Stimulated activated CD8-positive, alpha-beta memory T cell treated with anti-CD3 and anti-CD28 coated beads, Interleukin-7, amount 100 ng/mL, for 1 hour (primary cell): Measurements from ENCODE around the gene IP6K3.

Experiments
- DNase-seq, 2 donors: peaks; one replicate each; pipeline ENCODE4 v3.0.0-alpha.2; 2020; ENCODE audit warnings: low read depth in 2 of 2

Gene IP6K3

DNA sequence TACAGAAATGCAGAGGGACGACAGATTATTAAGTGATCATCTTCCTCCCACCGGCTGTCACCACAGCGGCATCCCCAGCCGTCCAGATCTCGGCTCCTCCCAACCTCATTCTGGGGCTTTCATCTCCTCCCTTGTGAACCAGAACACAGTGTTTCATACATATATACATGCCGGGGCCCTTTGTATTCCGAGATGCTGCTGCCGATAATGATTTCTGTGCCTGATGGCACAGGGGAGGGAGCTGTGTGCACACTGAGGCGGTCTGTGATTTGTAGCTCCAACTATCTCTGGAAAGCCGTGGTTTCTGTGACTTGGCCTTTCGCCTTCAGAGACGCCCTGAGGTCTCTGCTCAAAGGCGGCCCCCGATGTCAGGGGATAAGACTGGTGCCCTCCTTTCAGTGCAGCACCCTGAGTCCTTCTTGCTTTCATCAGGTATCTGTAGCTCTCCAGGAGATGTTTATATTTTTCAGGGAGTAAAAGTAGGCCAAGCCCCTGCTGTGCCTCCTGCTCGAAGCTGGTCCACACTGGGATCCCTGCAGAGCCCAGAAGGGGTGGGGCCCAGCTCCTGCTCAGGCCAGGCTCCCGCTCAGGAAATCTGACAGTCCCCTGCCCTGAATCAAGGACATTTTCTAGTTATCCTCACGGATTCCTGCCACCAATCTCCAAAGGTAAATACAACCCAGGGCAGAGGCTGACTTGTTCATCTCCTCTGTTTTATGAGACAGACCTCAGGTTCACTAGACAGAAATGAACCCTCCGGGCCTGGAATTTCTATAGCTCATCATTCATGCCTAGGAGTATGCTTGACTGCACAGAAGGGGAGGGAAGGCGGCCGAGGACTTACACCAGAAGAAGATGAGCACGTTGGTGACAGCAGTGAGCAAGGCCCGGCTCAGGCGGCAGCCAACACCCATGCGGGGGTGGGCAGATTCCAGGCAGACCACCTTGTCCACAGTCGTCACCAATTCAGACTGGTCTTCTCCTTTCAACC is 31.0 kb upstream of the IP6K3 start:
- no peak for DNase-seq

DNA sequence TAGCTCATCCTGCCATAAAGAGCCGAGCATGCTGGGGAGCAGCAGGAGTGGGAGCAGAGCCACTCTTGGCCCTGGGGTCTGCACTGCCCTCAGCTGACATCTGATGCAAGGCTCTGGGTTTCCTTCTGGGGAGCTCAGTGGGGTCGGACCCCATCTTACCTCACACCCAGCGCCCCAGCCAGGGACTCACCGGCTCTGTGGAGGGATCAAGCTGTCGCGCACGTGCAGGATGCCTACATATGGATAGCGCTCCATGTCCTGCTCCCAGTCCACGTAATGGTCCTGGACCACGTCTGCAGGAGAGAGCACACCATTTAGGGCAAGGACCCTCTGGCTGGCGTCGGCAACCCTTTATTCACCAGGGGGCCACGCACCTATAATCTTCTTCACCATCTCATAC is 30.1 kb upstream of the IP6K3 start:
- no peak for DNase-seq

DNA sequence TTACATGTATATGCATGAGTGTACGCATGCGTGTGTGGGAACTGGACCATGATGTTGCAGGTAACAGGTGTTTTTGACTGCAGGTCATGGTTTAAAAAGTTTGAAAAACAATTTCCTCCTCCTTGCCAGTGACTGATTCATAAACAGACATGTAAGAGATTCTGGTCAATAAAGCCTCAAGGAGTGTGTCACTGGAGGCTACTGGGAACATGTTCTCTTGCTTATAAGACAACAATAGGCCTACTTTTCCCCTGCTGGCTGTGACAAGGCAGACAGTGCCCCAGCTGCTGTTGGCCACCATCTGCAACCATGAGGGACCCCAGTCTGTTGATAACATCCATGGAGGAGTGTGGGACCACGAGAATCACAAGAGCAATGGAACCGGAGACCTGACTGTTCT is 29.5 kb upstream of the IP6K3 start:
- DNase-seq = no peak

DNA sequence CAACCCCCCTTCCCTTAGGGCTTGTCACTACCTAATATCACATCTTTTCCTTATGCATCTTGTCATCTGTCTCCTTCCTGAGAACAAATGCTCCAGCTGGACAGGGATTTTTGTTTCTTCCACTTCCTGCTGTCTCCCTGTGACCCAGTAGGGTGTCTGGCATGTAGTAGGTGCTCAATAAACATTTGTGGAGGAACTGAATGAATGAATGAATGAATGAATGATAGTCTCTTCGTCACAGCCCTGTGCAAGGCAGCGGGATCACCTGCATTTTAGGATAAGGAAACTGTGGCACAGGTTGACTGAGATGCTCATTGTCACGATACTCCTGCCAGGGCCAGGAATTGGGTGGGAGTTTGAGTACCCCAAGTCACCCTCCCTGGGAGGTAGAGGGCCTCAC is 28.1 kb upstream of the IP6K3 start:
- no peak for DNase-seq

DNA sequence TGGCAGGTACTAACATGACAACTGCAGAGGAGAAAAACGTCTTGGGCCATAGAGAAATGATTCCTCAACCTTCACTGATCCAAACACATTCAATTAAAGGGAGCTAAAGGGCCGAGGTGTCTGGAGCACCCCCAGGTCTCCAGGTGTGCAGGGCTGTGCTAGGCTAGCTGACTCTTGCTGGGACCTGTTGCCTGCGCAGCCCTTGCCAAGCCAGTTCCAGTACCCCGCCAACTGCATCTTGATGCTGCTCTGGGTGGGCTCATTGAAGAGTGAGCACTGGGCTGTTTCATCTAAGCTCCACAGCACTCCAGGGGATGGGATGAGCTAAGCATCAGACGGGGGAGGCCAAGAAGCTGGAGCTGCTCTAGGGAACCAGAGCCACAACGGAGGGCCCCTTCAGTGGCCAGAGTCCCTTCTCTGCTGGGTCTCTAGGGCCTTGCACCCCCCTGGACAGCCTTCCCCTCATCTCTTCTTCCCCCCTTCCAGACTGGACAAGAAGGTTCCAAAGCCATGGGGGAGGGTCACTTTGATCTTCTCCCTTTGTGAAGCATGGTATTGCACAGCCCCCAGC is 26.3 kb upstream of the IP6K3 start:
- no peak for DNase-seq

DNA sequence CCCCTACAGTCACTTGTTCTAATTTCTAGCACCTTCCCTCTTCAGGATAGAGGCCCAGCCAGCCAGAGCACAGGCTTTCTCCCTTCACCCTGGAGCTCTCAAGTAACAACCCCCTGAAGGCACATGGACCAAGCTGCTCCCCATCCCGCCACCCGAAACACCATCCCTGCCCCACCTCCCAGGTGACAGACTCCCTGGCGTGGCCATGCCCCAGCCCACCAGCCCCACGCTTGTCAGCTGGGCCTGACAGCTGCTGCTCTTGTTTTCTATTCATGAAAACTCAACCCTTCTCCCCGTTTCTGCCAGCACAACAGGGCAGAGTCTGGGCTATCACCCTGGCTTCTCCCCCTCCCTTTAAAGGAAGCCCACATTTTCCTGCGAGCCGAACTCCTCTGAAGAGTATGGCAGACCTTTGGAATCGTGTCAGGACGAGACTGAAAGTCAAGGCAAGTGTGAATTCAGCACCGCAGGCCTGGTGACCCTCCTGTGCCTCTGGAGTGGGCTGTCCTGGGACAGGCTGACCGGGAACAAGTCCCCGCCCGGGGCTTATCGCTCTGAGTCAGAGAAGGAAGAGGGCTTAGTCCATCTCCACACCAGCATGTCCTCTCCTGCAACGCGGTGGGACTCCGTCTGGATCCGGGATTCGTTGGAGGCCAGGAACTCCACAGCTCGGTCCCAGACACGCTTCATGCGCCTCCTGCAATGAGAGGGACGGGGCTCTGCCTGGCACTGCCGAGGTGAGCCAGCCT is 25.6 kb upstream of the IP6K3 start:
- no peak for DNase-seq

DNA sequence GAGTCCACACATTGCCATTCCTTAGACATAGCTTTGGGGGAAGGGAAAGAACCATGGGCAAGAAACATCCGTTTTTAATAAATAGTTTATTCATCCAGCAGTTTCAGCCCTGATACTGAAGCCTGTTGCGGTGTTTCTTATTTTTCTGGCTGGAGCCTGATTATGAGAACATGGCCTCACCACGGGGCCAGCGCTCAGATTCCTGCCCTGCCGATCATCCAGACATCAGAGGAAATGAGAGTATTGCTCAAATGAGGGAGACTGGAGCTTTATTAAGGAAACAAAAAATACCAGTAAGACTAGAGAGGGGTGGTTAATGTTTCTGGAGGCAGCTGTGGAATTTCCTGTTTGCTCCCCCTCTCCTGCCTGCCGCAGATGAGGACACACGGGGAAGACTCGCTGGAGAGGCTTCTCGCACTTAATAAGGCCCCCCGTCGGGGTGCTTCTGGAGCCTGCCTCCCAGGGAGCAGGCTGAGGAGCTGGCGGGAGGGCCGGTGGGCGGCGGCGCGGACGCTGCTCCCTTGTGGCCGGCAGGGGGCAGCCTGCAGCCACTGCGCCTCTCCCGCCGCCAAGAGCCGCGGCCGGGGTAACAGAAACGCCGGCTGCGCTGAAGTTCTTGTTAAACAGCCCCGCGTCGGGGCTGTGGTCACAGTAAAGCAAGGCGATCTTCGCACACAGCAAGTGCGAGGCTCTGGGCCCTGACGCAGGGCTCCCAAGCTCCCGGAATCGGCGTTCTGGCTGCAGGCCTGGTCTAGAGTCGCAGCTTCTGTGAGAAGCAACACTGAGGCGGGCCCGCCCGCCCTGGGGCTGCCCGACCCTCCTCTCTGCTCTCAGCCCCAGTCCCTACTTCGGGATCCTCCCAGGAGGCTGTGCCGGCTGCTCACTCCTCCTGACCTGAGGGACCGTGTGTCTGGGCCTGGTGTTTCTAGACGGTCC is 24.7 kb upstream of the IP6K3 start:
- peak; percentile 23 to 31 for DNase-seq

DNA sequence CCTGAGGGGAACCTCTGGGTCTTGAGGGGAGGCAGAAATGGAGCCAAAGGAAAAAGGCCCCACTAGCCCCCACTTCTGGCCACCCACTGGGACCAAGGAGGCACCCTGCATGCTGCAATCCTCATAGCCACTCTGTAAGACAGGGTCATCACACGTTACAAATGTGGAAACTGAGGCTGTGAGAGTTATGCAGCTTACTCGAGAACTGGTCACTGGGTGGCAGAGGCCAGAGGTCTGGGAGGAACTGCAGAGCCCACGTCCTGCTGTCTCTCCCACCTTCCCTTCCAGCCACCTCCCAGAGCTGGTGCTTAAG is 24.1 kb upstream of the IP6K3 start:
- no peak for DNase-seq

DNA sequence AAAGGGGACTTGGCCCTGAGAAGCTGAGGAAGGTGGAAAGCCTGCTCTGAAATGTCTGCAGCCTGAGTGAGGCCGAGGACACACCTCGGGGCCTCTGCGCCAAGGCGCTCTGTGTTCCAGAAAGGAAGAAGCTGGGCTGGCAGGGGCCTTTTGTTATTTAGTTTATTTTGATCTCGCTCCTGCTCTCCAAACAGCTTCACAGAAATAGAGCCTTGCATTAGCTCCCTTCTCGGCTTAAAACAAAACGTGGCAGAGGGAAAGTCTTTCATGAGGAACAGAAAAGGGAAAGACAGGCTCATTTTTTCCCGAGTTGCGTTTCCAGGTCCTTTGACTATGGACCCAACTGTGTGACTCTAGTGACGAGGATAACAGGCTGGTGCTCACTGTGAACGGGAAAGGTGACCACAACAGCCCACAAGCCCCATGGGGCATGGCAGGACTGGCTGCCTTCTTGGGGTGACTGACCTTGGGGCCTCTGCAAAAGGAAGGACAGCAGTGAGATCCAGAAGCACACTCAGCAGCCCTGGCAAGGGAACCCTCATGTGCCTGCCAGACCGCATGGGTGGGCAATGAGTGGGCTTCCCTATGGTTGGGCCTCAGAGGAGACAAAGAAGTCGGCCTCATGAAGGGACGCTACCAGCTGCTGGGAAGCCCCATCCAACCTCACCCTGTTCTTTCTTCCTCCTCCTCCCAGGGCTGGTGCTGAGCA is 23.6 kb upstream of the IP6K3 start:
- DNase-seq = no peak

DNA sequence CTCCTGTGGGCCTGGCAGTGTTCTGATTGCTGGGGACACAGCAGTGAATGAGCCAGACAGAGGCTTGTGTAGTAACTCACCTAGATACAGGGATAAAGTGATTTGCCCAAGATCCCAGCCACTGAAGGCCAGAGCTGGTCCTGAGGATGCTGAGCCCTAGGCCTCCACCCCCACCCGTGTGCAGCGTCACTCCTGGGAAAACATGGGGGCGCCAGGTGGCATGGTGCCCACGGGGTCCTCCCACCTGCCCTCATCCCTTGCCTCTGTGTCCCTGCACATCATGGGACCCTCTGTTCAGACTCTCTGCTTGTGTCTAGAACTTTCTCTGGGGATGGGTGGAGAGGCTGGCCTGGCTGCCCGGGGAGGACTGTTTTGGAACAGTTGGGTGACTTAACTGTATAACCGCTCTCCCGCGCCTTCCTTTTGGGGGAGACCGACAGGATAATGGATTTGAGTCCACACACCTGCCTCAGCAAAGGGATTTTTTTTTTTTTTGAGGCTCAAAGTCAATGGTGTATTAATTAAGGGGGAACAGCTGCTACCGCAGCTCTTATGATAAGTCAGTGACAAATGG is 22.6 kb upstream of the IP6K3 start:
- DNase-seq = no peak

DNA sequence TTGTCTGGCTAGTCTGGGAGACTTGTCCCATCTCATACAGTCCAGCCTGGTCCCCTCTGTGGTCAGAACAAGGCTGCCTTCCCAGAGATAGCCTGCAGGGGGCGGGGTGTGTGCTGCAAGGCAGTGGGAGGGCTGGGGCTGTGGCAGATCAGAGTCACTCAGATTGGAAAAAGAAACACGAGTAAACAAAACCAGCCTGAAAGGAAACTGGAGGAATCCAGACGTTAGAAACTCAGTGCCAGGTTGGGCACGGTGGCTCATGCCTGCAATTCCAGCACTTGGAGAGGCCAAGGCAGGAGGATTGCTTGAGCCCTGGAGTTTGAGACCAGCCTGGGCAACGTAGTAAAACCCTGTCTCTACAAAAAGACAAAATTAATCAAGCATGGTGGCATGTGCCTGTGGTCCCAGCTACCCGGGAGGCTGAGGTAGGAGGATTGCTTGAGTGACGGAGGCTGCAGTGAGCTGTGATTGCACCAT is 22.0 kb upstream of the IP6K3 start:
- peak; percentile 45 to 57 for DNase-seq

DNA sequence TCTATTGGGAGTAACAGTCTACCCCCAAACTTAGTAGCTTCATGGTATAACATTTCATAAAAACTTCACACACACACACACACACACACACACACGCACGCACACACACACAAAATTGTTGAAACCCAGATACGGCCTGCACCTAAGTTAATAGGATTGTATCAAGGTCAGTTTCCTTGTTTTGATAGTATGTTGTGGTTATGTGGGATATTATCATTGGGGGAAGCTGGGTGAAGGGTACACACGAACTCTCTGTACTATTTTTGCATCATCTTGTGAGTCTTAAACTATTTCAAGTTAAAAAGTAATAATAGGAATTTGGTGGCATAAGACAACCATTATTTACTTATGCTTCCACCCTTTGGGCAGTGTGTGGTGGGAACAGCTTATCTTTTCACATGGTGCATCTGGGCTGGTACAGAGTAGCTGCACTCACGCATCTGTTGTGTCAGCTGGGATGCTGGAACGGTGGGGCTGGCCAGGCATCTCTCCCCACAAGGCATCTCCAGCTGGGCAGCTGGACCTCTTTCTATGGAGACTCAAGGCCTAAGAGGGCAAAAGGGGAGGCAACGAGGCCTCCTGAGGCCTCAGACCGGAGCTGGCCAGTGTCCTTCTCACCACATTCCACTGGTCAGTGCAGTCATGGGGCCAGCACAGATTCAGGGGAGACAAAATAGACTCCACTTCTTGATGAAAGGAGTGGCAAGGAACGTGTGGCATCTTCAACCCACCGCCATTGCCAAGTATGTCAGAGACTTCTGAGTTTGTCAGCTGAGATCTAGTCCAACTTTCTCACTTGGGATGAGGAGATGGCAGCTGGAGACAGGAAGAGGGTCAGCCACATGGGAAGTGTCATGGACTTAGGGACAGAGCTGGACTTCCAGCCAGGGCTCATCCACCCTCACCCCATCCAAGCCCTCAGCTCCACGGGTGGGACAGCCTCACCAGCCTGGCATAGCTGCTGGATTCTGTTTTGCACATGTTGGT is 20.5 kb upstream of the IP6K3 start:
- DNase-seq = no peak

DNA sequence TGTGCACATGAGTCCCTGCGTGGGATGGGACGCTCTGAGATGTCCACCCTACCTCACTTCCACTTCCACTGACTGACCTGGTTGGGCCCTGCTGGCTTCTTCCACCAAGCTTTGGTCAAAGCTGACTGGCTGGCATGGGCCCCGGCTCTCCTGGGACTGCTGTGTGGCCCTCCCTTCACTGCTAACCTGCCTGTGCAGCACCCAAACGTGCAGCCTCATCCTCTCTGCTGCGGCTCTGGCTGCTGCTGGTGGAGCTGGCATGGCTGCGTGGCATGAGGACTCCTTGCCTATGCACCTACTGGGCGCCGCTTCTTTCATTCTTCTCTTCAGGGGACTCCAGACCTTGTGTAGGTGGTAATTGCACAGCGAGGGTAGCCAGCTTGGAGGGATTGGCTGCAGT is 18.7 kb upstream of the IP6K3 start:
- no peak for DNase-seq

DNA sequence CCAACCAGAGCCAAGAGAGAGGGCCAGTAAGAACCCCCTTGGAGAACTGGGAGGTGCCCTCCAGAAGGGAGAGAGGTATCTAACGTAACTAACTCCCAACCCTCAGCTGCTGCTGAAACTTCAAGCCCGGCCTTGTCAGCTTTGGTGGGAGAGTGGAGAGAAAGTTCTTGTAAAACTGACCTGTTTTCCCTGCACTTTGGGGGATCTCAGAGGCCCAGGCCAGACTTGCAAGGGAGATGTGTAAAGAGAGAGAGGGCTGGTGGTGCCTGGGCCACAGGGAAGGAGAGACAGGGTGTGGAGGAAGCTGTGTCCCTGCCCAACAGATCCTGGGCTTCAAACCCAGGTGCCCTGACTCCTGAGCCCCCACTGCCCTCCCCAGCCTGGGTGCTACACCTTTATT is 17.3 kb upstream of the IP6K3 start:
- no peak for DNase-seq

DNA sequence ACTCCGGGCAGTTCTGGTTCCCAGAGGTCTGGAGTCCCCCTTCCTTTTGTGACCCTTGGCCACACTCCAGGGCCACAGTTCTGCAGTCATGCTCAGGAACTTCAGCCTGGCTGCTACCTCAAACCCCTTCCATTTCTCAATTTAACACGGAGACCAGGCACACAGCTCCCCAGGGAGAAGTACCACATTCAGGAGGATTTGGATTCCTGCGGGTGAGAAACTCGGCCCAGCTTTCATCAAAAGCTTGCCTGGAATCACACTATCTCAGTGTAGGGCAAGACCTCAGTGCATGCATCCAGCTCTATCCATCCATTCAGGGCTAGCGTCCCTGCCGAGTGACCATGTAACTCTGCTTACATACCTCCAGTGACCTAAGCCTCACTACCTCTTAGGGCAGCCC is 16.8 kb upstream of the IP6K3 start:
- no peak for DNase-seq

DNA sequence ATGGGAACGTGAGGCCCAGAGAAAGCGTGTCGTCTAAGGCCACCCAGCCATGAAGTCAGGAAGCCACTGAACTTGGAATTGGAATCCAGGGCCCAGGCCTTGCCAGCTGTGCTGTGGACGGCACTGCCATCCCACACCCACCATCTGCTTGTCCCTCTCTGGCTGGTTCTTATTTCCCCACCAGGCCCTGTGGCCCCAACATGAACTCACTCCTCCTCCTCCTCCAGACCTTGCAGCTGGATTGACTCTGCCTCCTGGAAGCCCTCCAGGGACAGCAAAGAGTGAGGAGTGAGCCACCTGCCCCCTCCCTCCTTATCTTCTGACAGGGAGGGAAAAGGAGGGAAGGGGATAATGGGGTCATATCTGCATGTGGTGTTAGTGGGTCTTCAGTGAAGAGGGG is 16.0 kb upstream of the IP6K3 start:
- no peak for DNase-seq

DNA sequence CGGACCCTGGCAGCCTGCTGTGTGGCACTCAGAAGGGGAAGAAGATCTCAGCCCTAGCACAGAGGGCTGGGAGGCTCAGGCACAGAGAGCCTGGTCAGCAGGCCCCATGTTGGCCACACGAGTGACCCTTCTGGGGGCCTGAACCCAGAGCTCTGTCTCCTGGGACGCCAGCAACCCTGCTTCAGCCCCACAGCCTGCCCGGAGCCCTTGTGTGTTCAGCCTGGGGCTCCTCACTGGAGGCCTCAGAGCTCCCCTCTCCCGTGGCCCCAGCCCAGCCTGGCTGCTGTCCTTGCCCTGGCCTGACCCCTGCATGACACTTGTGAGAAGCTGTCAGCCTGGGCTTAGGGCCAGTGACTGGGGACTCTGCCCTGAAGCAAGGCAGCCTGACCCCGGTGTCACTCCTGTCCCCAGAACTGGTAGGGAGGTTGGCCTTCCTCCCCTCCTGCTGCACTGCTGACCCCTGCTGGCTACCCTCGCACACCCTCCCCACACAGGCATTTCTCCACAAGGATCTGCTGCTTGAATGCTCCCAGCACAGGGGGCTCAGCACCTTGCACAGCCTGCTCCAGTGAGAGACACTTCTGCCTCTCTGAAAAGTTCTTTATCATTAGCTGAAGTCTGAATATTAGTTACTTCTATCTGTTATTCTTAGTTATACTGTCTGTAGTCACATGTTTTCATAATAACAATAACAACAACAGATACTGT is 15.4 kb upstream of the IP6K3 start:
- no peak for DNase-seq

DNA sequence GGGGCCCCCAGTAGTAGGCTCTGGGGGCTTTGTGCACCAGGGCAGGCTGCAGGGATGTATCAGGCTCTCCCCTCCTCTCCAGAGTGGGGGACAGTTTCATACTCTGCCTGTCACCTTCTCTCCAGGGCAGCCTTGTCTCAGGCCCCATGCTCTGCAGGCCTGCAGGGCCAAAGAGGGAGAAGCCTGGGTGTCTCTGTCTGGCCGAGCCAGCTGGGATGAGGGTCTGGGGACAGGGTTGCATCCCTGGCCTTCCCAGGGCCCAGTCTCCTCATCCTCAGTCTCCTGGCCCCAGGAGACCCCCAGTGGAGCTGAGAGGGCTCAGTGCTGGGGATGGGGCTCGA is 14.8 kb upstream of the IP6K3 start:
- DNase-seq = no peak
